Measurements from ENCODE around the gene SAMD4B.

DNA sequence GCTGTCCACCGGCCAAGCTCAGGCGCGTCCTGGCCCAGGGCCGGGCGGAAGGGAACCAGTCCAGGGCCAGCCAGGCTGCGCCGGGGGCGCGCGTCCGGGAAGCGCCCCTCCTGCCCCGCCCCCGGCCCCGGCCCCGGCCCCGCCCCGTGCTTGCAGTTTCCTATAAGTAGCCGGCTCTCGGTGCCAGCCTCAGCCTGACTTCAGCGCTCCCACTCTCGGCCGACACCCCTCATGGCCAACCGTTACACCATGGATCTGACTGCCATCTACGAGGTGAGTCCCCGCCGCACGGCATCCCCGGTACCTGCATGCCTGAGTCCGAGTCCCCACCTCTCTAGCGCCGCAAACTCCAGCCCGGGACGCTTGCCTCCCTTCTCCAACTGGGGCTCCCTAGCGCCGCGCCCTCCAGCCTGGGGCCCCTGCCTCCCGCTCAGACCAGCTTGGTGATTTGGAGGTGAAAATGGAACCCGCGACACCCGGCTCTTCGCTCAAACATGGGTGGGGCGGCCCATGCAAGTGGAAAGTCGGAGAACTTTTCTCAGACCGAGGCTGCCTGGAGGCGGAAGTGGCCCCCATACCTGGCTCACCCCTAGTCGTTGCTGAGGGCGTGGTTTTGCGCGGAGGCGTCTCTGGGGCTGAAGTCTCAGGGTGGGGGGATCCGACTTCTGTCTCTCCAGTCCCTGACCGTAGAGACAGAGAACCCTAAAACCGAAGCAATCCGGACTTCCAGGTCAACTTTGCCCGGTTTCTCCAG is 64.6 kb downstream of the SAMD4B start, which contains the start of gene ZFP36:
- peak; percentile 96 for TF ChIP-seq POLR2A (IDR thresholded peaks at IDR 0.05)
- TF ChIP-seq, protein P1, sequence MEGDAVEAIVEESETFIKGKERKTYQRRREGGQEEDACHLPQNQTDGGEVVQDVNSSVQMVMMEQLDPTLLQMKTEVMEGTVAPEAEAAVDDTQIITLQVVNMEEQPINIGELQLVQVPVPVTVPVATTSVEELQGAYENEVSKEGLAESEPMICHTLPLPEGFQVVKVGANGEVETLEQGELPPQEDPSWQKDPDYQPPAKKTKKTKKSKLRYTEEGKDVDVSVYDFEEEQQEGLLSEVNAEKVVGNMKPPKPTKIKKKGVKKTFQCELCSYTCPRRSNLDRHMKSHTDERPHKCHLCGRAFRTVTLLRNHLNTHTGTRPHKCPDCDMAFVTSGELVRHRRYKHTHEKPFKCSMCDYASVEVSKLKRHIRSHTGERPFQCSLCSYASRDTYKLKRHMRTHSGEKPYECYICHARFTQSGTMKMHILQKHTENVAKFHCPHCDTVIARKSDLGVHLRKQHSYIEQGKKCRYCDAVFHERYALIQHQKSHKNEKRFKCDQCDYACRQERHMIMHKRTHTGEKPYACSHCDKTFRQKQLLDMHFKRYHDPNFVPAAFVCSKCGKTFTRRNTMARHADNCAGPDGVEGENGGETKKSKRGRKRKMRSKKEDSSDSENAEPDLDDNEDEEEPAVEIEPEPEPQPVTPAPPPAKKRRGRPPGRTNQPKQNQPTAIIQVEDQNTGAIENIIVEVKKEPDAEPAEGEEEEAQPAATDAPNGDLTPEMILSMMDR (IDR thresholded peaks at IDR 0.05): no peak

Data from prostate gland (tissue), 2 donors.